ENCODE measurements around the gene SPPL2A.
A peak's percentile ranks its signal among the peaks of the same experiment; 100 is the strongest.
"Not testable (repeated sequence)": the region's sequence is repeated elsewhere in the genome, so short reads cannot be mapped to it uniquely, and the experiment has no call there.

Gene SPPL2A

DNA sequence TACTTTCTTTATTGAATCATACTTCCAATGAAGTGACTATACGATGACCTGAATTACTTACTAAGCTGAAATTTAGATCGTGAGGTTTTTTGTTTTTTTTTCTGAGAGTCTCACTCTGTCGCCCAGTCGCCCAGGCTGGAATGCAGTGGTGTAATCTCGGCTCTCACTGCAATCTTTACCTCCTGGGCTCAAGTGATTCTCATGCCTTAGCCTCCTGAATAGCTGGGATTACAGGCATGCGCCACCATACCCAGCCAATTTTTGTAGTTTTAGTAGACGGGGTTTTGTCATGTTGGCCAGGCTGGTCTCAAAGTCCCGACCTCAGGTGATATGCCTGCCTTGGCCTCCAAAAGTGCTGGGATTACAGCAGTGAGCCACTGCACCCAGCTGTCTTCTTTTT, 28.7 kb downstream of the SPPL2A start:
- Mint-ChIP-seq H3K36me3 (ENCODE audit: low read depth) (peaks cover 62% of the 10 kb centered on the region), H3K27me3 (no peaks in the 10 kb centered on the region), H3K27ac (no peak overlapping the region), H3K9me3 (no peaks in the 10 kb centered on the region), H3K4me1 (ENCODE audit: low read depth) (no peaks in the 10 kb centered on the region), H3K4me3 (no peak overlapping the region)

DNA sequence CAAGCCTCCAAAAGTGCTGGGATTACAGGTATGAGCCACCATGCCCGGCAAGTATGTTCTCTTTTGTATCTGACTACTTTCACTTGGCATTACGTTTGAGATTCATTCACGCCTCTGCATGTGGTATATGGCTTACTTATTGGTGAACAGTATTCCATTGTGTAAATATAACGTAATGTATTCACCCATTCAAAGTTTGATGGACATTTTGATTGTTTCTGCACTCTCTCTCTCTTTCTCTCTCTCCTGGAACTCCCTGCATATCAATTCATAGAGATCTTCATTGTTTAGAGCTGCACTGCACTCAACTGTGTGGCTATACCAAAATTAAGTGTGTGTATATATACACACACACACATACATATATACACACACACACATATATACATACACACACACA, 30.4 kb downstream of the SPPL2A start:
- peaks cover 68% of the 10 kb centered on the region for H3K36me3 Mint-ChIP-seq (ENCODE audit: low read depth)
- no peak overlapping the region for H3K27ac Mint-ChIP-seq
- no peaks in the 10 kb centered on the region for H3K4me1 Mint-ChIP-seq (ENCODE audit: low read depth)

DNA sequence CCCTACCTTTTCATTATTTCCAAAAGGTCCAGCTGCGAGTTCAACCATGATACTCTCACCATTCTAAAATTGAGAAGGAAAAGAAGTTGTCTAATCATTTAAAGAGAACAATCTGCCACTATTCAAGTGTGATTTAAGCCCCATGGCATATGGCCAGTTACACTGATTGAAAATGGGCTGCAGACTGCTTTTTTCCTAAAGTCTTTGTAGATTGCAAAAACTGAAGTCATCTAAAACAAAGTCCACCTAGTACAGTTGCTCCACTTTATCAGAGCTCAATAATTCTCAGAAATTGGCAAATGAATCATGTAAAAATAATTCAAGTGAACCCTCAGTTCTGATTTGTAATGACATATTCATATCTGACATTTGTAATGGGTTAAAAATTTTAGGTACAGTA, 39.2 kb downstream of the SPPL2A start:
- H3K4me1 Mint-ChIP-seq (ENCODE audit: low read depth) = peaks cover 16% of the 10 kb centered on the region
- H3K27me3 Mint-ChIP-seq = no peaks in the 10 kb centered on the region
- H3K36me3 Mint-ChIP-seq (ENCODE audit: low read depth) = peaks cover 52% of the 10 kb centered on the region
- no peak overlapping the region for H3K4me3 Mint-ChIP-seq
- H3K9me3 Mint-ChIP-seq = no peaks in the 10 kb centered on the region
- H3K27ac Mint-ChIP-seq = peak overlapping the region; percentile 24

More for the DNA sequence above, 30.4 kb downstream of the SPPL2A start:
- Mint-ChIP-seq H3K27me3 (no peaks in the 10 kb centered on the region), H3K9me3 (no peaks in the 10 kb centered on the region), H3K4me3 (no peak overlapping the region)

DNA sequence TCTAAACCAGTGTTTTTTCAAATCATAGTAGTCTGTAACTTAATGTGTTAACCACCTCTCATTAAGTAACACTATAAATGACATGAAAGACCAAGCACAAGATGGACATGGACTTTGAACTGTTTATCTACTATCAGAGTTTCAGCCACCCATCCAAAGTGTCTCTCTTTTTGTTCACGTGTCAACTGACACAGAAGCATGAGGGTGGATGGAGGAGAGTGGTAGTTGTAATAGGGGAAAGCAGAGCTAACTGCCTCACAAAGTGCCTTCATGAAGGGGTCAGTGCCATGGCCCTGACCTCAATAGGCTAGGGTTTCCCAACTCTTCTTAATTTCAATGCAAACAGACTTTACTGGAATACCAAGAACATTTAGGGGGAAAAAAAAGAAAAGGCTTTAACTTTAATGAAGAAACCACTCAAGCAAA, 46.8 kb downstream of the SPPL2A start:
- no peak overlapping the region for H3K4me3 Mint-ChIP-seq
- no peaks in the 10 kb centered on the region for H3K9me3 Mint-ChIP-seq
- no peaks in the 10 kb centered on the region for H3K4me1 Mint-ChIP-seq (ENCODE audit: low read depth)
- no peaks in the 10 kb centered on the region for H3K27me3 Mint-ChIP-seq
- H3K27ac Mint-ChIP-seq = no peak overlapping the region
- H3K36me3 Mint-ChIP-seq (ENCODE audit: low read depth) = peaks cover 39% of the 10 kb centered on the region

DNA sequence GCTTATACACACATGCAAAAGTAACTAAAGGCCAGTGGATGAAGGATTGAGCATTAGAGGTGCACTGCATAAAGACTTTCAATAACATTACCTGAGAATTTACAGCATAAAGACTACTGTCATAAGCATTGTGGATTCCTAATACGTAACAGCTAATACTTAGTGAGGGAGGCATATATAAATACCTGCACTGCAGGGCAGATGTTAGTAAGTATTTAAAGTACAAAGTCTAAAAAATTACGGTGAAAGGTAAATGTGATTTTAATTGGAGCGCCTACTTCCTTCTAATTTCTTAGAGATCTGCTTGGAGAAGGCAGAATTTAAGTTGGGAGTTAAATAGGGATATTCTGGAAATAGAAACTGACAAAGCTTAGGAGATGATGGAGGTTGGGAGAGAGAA, 53.5 kb downstream of the SPPL2A start:
- H3K9me3 Mint-ChIP-seq = no peaks in the 10 kb centered on the region

DNA sequence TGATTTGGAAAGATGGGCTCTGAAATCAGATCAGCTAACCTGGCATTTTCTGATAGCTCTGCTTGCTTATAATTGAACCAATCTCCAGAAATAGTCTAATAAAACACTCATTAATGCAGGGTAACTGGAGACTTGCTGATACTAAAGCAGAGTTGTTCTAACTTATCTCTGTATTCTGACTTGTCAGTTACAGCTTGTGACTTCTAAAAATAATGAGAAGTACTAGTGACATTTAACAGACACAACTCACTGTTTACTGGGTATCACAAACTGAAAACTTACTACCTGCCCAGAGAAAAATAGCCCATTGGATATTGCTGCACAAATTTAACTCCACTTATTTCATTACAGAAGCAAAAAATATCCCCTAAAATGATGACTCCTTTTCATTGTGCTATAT, 54.9 kb downstream of the SPPL2A start:
- no peak overlapping the region for H3K4me3 Mint-ChIP-seq
- no peak overlapping the region for H3K27ac Mint-ChIP-seq
- peaks cover 28% of the 10 kb centered on the region for H3K36me3 Mint-ChIP-seq (ENCODE audit: low read depth)
- no peaks in the 10 kb centered on the region for H3K27me3 Mint-ChIP-seq
- no peaks in the 10 kb centered on the region for H3K4me1 Mint-ChIP-seq (ENCODE audit: low read depth)
- H3K9me3 Mint-ChIP-seq = no peaks in the 10 kb centered on the region

More for the DNA sequence above, 53.5 kb downstream of the SPPL2A start:
- peaks cover 27% of the 10 kb centered on the region for H3K36me3 Mint-ChIP-seq (ENCODE audit: low read depth)
- H3K27me3 Mint-ChIP-seq = no peaks in the 10 kb centered on the region
- H3K4me3 Mint-ChIP-seq = no peak overlapping the region
- H3K27ac Mint-ChIP-seq = no peak overlapping the region
- H3K4me1 Mint-ChIP-seq (ENCODE audit: low read depth) = no peaks in the 10 kb centered on the region

DNA sequence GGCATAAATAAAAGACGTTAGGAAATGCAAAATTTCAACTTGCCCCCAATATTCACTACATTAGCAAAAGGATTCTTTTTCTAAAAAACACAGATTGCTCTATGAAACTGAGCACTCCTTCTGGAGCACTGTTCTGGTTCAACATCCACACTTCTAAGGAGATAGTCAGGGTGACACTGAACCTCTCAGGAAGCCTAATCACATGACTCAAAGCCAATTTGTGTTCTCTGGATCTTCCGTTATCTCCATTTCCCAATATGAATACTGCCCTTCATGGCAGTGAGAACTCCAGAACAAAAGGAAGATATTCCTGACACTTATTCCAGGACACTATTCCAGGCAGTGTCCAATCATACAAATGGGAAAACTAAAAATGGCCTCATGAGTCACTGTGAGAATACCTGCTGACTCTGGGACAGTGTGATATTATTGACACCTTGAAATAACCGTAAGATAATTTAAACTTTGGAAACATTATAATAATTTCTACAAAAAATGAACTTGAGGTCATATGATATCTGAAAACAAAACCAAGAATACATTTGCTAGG, 57.6 kb downstream of the SPPL2A start:
- no peaks in the 10 kb centered on the region for H3K9me3 Mint-ChIP-seq
- no peaks in the 10 kb centered on the region for H3K4me1 Mint-ChIP-seq (ENCODE audit: low read depth)
- H3K27me3 Mint-ChIP-seq = no peaks in the 10 kb centered on the region
- peaks cover 24% of the 10 kb centered on the region for H3K36me3 Mint-ChIP-seq (ENCODE audit: low read depth)
- H3K27ac Mint-ChIP-seq = no peak overlapping the region
- H3K4me3 Mint-ChIP-seq = no peak overlapping the region

DNA sequence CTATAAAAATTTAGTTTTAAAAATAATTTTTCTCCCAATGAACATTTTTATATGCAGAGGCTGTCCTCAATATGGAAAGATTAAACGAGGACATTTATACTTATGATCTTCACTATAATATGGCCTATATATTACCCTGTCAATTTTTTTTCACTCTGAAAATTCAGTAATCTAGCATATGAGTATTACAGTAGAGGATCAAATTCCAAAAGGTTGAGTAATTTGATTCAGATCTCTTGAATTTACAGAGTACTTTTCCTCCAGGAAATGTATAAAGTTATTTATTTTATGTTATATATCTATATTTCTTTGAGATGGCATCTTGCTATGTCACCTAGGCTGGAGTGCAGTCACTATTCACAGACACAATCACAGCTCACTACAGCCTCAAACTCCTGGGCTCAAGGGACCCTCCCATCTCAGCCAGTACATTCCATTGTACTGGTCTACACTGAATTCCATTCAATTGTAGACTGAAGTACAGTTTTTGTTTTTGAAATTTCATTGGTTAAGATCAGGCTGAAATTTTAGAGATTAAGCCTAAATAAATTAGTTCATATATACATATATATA, 62.7 kb downstream of the SPPL2A start:
- no peaks in the 10 kb centered on the region for H3K9me3 Mint-ChIP-seq
- H3K4me1 Mint-ChIP-seq (ENCODE audit: low read depth) = no peaks in the 10 kb centered on the region
- no peak overlapping the region for H3K27ac Mint-ChIP-seq
- peaks cover 19% of the 10 kb centered on the region for H3K36me3 Mint-ChIP-seq (ENCODE audit: low read depth)
- no peaks in the 10 kb centered on the region for H3K27me3 Mint-ChIP-seq
- no peak overlapping the region for H3K4me3 Mint-ChIP-seq

DNA sequence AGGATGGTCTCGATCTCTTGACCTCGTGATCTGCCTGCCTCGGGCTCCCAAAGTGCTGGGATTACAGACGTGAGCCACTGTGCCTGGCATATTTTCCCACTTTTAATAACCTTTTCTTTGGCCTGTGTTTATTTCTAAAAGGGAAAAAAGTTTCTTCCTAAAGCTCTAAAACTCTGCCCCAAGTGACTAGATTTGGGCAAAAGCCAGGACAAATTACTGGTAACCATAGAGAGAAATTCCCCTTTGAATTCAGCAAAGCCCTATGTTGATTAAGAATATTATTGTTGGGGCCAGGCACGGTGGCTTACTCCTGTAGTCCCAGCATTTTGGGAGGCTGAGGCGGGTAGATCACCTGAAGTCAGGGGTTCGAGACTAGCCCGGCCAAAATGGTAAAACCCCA, 67.4 kb downstream of the SPPL2A start:
- no peak overlapping the region for H3K4me3 Mint-ChIP-seq
- H3K4me1 Mint-ChIP-seq (ENCODE audit: low read depth) = no peaks in the 10 kb centered on the region
- no peaks in the 10 kb centered on the region for H3K27me3 Mint-ChIP-seq
- H3K36me3 Mint-ChIP-seq (ENCODE audit: low read depth) = peaks cover 4% of the 10 kb centered on the region
- H3K27ac Mint-ChIP-seq = no peak overlapping the region
- no peaks in the 10 kb centered on the region for H3K9me3 Mint-ChIP-seq

DNA sequence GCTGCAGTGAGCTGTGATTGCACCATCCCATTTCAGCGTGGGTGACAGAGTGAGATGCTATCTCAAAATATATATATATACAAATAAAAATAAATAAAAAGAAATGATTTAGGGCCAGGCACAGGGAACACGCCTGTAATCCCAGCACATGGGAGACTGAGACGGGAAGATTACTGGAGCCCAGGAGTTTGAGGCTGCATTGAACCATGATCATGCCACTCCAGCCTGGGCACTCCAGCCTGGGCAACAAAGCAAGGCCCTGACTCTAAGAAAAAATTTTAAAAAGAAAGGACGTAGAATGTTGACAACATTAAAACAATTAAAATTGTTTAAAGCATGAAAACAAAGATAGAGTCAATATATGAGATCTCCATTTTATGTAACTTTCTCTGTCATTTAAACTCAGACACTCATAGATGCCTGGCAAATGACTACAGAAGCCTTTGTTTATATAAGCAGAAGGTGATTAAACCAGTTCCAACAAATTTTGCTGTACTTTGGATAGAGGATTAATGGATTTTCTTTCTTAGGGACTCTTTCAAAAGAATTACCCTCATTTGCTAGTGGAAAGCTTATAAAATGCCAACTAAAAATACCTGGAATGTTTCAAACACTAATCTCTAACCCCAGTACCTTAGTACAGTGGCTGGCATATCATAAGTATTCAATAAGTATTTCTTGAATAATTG, 68.3 kb downstream of the SPPL2A start:
- Mint-ChIP-seq H3K27me3 (no peaks in the 10 kb centered on the region), H3K27ac (no peak overlapping the region), H3K36me3 (ENCODE audit: low read depth) (peaks cover 4% of the 10 kb centered on the region), H3K4me3 (no peak overlapping the region), H3K9me3 (no peaks in the 10 kb centered on the region), H3K4me1 (ENCODE audit: low read depth) (no peaks in the 10 kb centered on the region)

DNA sequence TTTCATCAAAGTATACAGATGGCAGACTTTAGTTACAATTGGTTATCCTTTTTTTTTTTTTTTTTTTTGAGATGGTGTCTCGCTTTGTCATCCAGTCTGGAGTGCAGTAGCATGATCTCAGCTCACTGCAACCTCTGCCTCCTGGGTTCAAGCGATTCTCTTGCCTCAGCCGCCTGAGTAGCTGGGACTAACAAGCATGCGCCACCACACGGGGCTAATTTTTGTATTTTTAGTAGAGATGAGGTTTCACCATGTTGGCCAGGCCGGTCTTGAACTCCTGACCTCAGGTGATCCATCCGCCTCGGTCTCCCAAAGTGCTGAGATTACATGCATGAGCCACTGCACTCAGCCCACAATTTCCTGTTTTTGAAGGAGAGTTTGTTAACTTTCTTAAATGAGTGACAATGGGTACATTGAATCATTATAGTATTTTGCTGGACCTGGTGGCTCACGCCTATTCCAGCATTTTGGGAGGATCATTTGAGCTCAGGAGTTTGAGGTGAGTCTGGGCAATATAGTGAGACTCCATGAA, 70.8 kb downstream of the SPPL2A start:
- not testable (repeated sequence) for H3K4me3 Mint-ChIP-seq; H3K4me1 Mint-ChIP-seq (ENCODE audit: low read depth); H3K9me3 Mint-ChIP-seq; H3K27ac Mint-ChIP-seq; H3K27me3 Mint-ChIP-seq; H3K36me3 Mint-ChIP-seq (ENCODE audit: low read depth)

DNA sequence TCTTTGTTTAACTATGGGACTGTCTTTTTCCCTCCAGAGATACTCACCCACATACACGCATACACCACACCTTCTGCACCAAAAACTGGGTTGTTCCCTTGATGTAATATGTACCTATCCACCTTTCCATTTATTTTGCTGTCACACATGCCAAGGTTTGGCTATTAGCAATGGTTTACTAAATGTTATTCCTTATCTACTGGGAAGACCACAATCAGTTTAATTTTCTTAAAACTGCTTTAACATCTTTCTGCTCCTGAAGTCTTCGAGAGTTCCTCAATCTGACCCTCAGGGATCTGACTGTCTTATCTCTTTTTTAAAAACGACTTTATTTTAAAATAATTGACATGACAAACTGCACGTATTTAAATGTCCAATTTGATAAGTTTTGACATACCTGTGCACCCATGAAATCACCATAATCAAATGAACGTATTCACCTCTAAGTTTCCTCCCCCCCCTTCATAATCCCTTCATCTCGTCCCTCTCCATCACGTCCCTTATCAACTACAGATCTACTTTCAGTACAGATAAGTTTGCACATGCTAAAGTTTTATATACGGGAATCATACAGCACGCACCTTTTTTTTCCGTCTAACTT, 78.1 kb downstream of the SPPL2A start:
- H3K27me3 Mint-ChIP-seq = no peaks in the 10 kb centered on the region
- H3K4me3 Mint-ChIP-seq = peak overlapping the region; percentile 89
- H3K27ac Mint-ChIP-seq = peak overlapping the region; percentile 99
- peaks cover 52% of the 10 kb centered on the region for H3K4me1 Mint-ChIP-seq (ENCODE audit: low read depth)
- H3K36me3 Mint-ChIP-seq (ENCODE audit: low read depth) = peaks cover 31% of the 10 kb centered on the region
- H3K9me3 Mint-ChIP-seq = no peaks in the 10 kb centered on the region

DNA sequence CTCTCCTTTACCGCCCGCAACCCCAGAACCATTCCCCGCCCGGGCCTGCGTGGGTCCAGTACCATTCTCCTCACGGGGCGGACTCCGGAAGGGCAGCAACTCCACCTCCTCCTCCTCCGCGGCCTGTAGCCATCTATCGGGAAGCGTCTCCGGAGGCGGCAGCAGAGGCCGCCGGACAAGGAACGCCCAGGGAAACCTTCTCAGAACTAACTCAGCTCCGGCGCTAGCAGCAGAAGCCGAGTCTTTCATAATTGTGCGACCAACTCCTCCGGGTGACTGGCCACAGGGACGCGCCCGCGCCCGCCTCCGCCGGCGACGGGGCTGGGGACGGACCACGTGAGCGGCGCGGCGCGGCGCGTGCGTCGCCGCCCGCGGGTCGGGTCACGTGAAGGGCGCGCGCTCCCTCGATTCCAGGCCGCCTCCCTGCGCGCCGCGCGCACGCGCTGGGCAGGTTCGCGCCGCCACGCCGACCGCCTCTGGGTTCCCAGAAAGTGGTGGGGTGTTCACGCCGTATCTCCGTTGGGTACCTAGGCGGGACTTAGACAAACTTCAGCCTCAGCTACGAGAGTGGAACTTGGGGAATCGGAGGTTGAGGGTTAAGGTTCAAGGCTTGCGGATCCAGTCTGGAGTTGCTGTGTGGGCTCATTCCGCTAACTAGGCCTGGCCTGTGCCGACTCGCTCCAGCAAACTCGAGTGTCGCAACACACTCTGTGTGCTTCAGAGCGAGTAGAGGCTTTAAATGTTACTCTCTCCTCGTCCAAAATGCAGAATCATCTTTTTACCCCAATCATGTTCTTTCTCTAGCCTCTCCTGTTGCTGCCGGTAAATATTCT, 78.8 kb downstream of the SPPL2A start, which contains the start of gene TRPM7:
Gene TRPM7 (minus strand): TSS at position 329 of the 833 bp plus-strand sequence. CDS start 264 bp downstream, at position 65.
- Mint-ChIP-seq H3K36me3 (ENCODE audit: low read depth) (peaks cover 38% of the 10 kb centered on the region), H3K9me3 (no peaks in the 10 kb centered on the region), H3K4me1 (ENCODE audit: low read depth) (peaks cover 58% of the 10 kb centered on the region), H3K27me3 (no peaks in the 10 kb centered on the region), H3K27ac (peak within 1 kb of the TSS; percentile 99), H3K4me3 (peak within 1 kb of the TSS; percentile 89)

DNA sequence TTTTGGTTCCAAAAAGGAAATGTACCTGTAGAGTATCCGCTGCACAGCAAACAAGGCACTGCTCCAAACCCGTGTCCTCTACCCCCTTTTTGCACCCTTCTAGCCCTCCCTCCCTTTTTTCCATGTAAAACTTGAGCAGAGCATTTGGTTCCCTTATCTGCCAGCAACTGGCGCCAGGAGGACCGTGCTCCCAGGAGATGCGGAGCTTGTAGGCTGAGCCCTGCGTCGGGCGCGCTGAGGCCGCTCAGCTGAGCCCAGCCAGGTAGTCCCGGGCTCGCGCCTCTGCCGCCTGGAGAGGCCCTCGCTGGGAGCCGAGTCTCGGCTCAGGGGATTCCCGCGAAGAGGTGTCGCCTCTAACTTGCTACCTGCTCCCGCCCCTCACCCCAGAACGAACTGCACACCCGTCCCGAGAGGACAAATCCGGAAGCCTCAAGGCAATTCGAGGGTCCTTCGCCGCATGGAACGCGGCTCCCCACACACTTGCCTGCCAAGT, 79.5 kb downstream of the SPPL2A start:
- H3K4me3 Mint-ChIP-seq = peak overlapping the region; percentile 89
- no peaks in the 10 kb centered on the region for H3K9me3 Mint-ChIP-seq
- H3K27ac Mint-ChIP-seq = peak overlapping the region; percentile 99
- H3K27me3 Mint-ChIP-seq = no peaks in the 10 kb centered on the region
- H3K4me1 Mint-ChIP-seq (ENCODE audit: low read depth) = peaks cover 64% of the 10 kb centered on the region
- H3K36me3 Mint-ChIP-seq (ENCODE audit: low read depth) = peaks cover 44% of the 10 kb centered on the region

All from stimulated activated naive CD8-positive, alpha-beta T cell treated with anti-CD3 and anti-CD28 coated beads, Interleukin-15, Interleukin-2, amounts not matched to agents 100 ng/mL and 50 ng/mL, for 24 hours (primary cell).